GM10248 (cell line): Measurements from ENCODE around the gene COL11A2.

Experiments used
- CTCF ChIA-PET: fragments of 300-600 bp; sonication (Branson Sonifier 250); formaldehyde crosslinking; extraction: SDS; loops from one replicate; lab custom pipeline; 2021; ENCODE audit warnings: antibody characterized with exemption; lab: Yijun Ruan, JAX
- POLR2A ChIA-PET: fragments of 350-650 bp; sonication (Branson Sonifier 250); formaldehyde crosslinking; extraction: SDS; loops from one replicate; lab custom pipeline; 2020; ENCODE audit warnings: antibody characterized with exemption; lab: Yijun Ruan, JAX
- DNase-seq: peaks from one replicate; pipeline ENCODE4 v3.0.0; 2012; ENCODE audit errors: extremely low spot score
- CTCF ChIP-seq: IDR thresholded peaks from 2 replicates; pipeline ENCODE4 v1.5.1; 2012; ENCODE audit warnings: mild to moderate bottlenecking, low read depth; ENCODE audit errors: extremely low read depth, missing control alignments, control extremely low read depth

The COL11A2 gene

DNA sequence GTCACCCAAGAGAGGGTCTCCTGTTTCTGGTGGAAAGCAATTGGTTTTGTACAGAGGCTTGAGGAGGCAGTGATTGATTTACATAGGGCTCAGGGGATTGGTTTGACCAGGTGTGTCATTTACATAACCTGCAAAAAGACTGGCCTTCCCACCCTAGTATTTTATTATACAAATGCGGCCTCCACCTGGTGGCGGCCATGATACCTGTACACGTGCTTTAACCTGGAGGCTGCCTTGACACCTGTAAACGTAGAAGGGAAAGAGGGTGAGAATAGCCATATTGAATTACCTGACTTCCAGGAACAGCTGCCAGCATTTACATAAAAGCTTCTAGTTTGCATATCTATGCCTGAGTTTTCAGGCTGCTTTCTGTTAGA lies 67.8 kb downstream of the COL11A2 start:
- no peak for DNase-seq
- no peak for TF ChIP-seq CTCF
- ChIA-PET POLR2A (no interaction called here), CTCF (interaction anchor here (0.9 to 9.1 kb wide), 14 partner anchors 6 to 125 kb away, joined by 3 to 89 read pairs (median 11); no protein-coding TSS in a partner anchor)

DNA sequence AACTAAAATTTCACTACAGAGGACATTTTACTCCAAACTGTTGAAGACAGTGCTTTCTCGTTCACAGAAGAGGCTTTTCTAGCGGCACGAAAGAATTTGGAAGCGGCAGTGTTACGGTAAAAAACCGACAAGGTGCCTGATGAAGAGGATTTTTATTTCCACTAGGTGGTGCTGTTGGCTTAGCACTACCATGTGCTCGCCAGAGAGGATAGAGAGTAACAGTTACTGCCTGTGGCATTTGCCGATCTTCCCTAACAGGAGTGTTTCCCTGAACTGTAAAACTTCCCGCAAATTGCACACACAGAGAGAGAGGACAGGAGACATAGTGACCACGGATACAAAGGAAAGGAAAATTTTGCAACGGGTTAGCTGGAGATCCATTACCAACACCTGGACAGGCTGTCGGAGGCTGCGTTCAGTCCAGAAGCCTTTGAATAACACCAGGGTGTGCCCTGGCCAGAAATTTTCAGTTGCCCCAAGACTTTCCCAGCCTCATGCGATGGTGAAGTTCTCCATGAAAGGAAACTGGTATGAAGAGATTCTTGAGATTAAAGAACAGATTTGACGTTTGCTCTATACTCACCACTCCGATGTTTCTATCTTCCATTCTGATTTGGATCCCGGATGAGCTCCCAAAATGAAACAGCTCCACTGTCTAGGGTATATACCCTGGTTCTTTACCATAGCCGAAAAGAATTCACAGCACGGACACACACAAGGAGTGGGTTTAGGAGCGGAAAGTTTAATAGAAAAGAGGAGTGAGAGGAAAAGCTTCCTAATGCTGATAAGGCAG lies 68.3 kb downstream of the COL11A2 start:
- TF ChIP-seq CTCF, result peak; percentile 17
- POLR2A ChIA-PET, result no interaction called here
- CTCF ChIA-PET, result interaction anchor here (0.7 to 9.1 kb wide), 14 partner anchors 10 to 125 kb away, joined by 3 to 89 read pairs (median 8); no protein-coding TSS in a partner anchor
- no peak for DNase-seq

- no peak for DNase-seq
- CTCF ChIA-PET, result interaction anchor here (1.2 to 9.1 kb wide), 5 partner anchors 14 to 126 kb away, joined by 3 to 89 read pairs (median 17); no protein-coding TSS in a partner anchor
- no peak for TF ChIP-seq CTCF
- POLR2A ChIA-PET, result no interaction called here
Measured at GRCh38 chr6:33123181-33123580, 69.1 kb downstream of the COL11A2 start.

GRCh38 chr6:33120001-33120400 lies 72.3 kb downstream of the COL11A2 start:
- POLR2A ChIA-PET, result no interaction called here
- no peak for DNase-seq
- no peak for TF ChIP-seq CTCF
- CTCF ChIA-PET, result interaction anchor here (0.8 to 6.8 kb wide), 16 partner anchors 8 to 167 kb away, joined by 3 to 66 read pairs (median 5); partner anchors contain the start of gene HLA-DMA

GRCh38 chr6:33118525-33119123 lies 73.6 kb downstream of the COL11A2 start:
- POLR2A ChIA-PET, result no interaction called here
- peak; percentile 45 for DNase-seq
- TF ChIP-seq CTCF, result peak; percentile 67
- CTCF ChIA-PET, result interaction anchor here (0.6 to 6.8 kb wide), 19 partner anchors 9 to 128 kb away, joined by 3 to 66 read pairs (median 4); no protein-coding TSS in a partner anchor

GRCh38 chr6:33117811-33118277 lies 74.4 kb downstream of the COL11A2 start:
- CTCF ChIA-PET, result interaction anchor here (0.6 to 6.8 kb wide), 13 partner anchors 8 to 302 kb away, joined by 3 to 66 read pairs (median 4); no protein-coding TSS in a partner anchor
- DNase-seq, result no peak
- POLR2A ChIA-PET, result no interaction called here
- no peak for TF ChIP-seq CTCF
